HG03097 (cell line): ENCODE results near the gene TEN1.

Source experiments
- ATAC-seq: cut with Tn5 transposase; IDR thresholded peaks from one replicate; pipeline ENCODE4 v1.9.1; 2021; ENCODE audit not compliant: unreplicated experiment, low FRiP score

The TEN1 gene

DNA sequence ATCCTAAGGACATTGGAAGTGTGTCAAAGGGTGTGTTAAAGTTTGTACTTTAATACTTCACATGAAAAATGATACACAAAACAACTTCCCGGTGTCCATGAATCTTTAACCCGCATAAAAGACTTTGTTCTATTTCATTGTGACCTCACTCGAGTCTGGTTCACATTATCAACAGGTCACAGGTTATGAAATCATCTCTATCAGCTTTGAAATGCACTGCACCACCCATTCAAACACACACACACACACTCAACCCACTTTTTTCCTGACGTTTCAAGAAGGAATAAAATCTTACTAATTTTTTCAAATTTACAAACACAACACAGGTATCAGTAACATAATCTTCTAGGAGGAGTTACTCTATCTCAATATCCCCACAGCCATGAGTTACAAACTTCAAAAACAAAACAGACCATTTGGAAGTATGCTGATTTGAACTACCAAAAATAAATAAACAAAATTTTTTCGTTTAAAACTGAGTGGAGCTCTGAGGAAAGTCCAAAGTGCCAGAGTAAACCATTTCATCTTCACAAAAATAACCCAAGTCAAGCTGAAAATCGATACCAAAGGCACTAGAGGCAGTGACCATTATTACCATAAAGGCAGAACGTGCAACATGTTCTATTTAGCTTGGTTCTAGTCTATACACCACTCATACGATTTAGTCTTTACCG, 2.7 kb upstream of the TEN1 start:
- ATAC-seq: no peak

- ATAC-seq: peak; percentile 20
Measured at GRCh38 chr17:75979705-75980187, 706 bp downstream of the TEN1 start.

DNA sequence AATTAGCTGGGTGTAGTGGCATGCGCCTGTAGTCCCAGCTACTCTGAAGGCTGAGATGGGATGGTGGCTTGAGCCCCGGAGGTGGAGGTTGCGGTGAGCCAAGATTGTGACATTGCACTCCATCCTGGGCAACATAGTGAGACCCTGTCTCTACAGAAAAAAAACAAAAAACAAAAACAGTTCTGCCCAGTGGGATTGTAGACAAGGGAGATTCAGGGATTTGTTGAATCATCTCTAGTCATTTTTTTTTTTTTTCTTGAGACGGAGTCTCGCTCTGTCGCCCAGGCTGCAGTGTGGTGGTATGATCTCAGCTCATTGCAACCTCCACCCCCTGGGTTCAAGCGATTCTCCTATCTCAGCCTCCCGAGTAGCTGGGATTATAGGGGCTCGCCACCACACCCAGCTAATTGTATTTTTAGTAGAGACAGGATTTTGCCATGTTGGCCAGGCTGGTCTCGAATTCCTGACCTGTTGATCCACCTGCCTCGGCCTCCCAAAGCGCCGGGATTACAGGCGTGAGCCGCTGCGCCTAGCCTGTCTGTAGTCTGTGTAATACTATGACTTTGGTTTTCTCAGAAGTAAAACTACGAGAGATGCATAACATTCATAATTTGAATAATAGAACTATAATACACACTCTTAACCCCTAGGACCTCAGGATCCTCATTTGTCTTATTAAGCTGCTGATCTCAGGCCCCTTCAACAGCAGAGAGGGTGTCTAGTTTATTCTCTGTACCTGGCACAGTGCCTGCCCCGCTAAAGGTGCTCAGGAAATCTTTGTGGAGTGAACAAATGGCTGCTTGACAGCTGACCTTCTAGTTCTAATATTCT, 1.4 kb downstream of the TEN1 start:
- ATAC-seq: no peak

GRCh38 chr17:75981019-75981615, 2.1 kb downstream of the TEN1 start:
- ATAC-seq: no peak

DNA sequence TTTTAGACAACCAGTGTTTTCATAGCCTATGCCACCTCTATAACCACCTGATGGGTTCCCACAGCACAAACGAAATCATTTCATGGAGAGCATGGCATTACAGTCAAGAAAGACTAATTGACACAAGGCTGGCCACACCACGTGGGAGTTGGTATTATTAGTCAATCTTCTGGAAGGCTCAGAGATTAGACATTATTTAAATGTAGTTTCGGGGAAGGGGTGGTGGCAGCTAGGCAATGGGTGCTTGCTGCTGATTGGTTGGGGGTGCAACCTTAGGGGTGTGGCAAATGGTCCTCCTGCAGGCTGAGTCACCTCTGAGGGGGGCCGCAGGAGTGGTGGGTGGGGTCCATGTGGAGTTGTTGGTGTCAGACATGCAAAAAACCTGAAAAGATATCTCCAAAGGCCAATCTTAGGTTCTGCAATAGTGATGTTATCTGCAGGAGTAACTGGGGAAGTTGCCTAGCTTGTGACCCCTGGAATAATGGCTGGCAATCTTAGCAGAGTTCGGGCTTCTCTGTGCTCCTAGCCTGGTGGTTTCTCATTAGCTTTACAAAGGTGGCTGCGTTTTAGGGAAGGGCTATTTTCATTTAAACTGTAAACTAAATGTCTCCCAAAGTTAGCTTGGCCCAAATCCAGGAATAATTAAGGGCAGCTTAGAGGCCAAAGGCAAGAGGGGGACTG, 4.6 kb downstream of the TEN1 start:
- no peak for ATAC-seq

DNA sequence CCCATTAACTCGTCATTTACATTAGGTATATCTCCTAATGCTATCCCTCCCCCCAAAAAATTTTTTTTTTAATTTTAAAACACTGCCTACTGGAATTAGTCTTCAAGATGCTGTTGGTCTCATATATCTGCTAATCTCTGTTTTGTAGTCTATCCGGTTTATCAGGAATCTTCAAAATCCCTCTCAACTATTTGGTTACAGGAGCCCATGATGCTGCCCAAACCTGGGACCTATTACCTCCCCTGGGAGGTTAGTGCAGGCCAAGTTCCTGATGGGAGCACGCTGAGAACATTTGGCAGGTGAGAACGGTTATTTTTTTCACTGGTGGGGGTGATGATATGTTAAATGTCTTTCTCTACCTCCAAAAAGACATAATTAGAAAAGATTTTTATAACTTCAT, 6.9 kb downstream of the TEN1 start:
- ATAC-seq: no peak

DNA sequence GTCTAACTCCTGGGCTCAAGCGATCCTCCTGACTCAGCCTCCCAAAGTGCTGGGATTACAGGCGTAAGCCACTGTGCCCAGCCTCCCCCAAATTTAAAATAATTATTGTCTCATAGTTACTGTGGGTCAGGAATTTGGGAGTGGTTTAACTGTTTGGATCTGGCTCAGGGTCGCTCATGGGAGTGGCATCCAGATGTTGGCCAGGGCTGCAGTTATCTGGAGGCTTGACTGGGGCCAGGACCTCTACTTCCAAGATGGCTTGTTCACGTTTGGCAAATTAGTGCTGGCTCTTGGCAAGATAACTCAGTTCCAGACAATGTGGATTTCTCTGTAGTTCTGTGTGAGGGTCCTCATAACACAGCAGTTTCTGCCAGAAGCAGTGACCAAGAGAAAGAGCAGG, 8.0 kb downstream of the TEN1 start:
- no peak for ATAC-seq

- ATAC-seq: no peak
Measured at GRCh38 chr17:75991396-75991795, 12.4 kb downstream of the TEN1 start.

DNA sequence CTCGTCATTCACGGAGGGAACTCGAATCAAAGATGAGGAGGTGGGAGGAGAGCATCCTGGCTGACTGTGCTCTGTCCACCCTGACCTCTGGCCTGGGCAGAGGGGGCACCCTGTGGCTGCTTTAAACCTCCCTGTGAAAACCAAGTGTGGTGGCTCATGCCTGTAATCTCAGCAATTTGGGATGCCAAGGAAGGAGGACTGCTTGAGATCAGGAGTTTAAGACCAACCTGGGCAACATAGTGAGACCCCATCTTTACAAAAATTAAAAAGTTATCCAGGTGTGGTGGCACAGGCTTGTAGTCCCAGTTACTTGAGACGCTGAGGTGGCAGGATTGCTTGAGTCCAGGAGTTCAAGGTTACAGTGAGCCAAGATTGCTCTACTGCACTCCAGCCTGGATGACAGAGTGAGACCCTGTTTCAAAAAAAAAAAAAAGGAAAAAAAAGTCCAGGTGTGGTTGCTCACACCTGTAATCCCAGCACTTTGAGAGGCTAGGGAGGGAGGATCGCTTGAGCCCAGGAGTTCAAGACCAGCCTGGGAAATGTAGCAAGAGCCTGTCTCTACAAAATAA, 15.8 kb downstream of the TEN1 start:
- no peak for ATAC-seq

DNA sequence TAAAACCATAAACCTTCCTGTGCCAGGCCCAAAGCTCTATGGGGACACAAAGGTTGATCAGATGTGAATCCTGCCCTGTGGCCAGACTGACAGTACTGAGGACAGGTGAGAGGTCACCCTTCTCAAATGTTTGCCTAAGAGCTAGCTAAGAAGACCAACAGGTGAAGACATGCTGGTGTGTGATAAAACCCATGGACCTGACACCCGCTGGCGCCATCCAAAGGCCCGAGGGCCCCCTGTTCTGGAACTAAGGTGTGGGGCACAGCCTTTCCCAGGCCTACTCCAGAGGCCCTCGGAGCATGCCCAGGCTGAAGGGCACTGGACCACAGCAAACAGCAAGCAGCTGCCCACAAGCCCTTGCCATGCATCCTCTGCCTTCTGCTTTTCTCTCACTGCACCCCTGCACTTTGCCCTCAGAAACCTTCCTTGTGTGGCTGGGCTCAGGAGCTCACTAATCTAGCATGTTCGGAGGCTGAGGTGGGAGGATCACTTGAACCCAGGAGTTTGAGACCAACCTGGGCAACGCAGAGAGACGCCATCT, 16.4 kb downstream of the TEN1 start:
- no peak for ATAC-seq

DNA sequence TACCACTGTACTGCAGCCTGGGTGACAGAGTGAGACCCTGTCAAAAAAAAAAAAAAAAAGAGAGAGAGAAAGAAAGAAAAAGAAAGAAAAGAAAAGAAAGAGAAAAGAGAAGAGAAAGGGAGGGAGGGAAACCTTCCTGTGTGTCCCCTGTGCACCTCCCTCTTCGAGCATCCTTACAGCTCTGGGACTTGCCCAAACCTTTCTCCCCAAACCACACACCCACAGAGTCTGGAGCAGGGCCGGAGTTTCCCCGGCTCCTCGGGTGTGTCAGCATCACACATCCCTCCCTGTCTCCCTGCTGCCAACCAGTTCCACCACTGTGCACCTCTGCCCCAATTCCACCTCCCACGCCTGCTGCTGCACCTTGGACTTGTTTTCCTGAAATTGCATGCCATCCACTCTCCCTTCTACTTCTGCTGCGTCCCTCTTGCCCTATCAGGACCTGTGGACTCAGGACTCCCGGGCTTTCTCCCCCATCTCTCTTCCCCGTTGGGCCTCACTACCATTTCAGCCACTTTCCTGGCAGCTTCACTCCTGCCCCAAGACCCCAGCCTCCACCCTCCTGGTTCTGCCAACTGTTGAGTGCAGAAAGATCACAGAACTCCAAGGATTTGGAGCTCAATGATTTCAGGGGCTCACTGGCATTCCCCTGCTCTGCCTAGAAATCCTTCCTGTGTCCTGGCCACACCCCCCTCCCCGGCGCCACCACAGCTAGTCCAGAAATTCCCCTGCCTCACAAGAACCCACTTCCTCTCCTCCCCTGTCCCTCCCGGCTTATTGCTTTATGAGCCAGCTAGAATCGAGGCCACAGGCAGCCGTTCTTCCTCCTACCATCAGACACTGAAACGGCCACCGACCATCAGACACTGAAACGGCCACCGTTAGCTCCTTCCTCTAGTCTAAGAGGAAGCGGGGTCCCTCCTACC, 17.9 kb downstream of the TEN1 start:
- ATAC-seq: no peak

- ATAC-seq: no peak
Measured at GRCh38 chr17:75998327-75998795, 19.3 kb downstream of the TEN1 start.

DNA sequence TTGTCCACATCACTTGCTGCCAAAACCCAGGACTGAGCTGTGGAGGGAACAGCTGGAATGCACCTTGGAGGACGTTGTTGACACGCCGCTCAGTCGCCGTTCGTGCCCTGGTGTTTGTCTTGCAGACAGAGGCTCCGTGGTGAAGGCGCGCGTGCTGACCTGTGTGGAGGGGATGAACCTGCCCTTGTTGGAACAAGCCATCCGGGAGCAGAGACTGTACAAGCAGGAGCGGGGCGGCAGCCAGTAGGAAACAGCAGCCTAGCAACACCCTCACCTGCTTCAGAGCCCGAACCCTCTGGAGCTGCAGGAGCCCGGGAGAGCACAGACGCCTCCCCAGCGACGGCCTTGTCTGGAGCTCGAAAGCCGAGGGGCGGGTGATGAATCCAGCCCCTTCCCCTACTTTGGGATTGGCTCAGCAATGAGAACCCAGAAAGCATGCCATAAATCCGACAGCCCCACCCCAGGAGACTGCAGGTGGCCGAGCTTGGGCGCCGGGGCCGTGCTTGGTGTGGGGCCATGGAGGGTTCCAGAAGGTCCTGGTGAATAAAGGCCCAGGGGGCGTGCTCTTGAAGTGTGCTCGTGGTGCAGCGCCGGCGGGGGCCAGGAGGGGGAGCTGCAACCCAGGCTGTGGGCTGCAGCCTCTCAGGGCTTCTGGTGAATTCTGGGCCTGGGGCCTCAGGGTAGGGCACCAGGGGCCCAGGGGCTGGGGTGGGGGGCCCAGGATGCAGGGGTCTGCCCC, 21.1 kb downstream of the TEN1 start:
- no peak for ATAC-seq

- ATAC-seq: no peak
Measured at GRCh38 chr17:76000755-76001521, 21.9 kb downstream of the TEN1 start, which contains the start of gene CDK3. Gene CDK3, plus strand, starts transcription at chr17:76000855. Its CDS starts 571 bp downstream, at chr17:76001426.

- ATAC-seq: no peak
Measured at GRCh38 chr17:76002100-76002499, 23.1 kb downstream of the TEN1 start.

DNA sequence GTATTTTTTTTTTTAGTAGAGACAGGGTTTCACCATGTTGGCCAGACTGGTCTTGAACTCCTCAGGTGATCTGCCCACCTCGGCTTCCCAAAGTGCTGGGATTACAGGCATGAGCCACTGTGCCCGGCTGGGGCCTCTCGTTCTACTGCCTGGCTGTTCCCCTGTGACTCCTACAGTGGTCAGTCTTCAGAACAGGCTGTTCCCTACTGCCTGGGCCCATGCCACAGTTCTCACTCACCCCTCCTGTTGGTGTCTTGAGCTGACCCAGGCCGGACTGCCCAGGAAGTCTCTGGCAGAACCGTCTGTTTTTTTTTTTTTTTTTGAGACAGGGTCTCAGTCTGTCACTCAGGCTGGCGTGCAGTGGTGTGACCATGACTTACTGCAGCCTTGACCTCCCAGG, 24.9 kb downstream of the TEN1 start:
- ATAC-seq: no peak

- no peak for ATAC-seq
Measured at GRCh38 chr17:76004750-76005262, 25.8 kb downstream of the TEN1 start.
